Umbilical cord (tissue), 2 donors: ENCODE measurements around the gene PLSCR1. TPM values are rescaled to one million over a fixed set of nuclear protein-coding genes. Genes with fewer than 3 reads are reported as not detected.
"Not testable (repeated sequence)": the region's sequence is repeated elsewhere in the genome, so short reads cannot be mapped to it uniquely, and the experiment has no call there.

Experiments
- DNase-seq: peaks from one replicate; pipeline ENCODE4 v3.0.0-alpha.2; 2015; ENCODE audit warnings: low spot score
- total RNA-seq: library from RNA; depleted of rRNA; stranded (reverse); fragments of >200 nt; gene quantifications from one replicate; pipeline ENCODE4 v1.2.3, GENCODE V29; 2014; ENCODE audit warnings: low replicate concordance; ENCODE audit not compliant: insufficient read depth

Gene PLSCR1
- total RNA-seq, 1 donor from 2014 or later = 42.4 TPM

- no peak for DNase-seq
Measured at GRCh38 chr3:146550070-146550615, 5.7 kb upstream of the PLSCR1 start.

- no peak for DNase-seq
Measured at GRCh38 chr3:146547235-146547835, 2.9 kb upstream of the PLSCR1 start.

- DNase-seq = no peak
Measured at GRCh38 chr3:146546366-146546965, 2.1 kb upstream of the PLSCR1 start.

DNA sequence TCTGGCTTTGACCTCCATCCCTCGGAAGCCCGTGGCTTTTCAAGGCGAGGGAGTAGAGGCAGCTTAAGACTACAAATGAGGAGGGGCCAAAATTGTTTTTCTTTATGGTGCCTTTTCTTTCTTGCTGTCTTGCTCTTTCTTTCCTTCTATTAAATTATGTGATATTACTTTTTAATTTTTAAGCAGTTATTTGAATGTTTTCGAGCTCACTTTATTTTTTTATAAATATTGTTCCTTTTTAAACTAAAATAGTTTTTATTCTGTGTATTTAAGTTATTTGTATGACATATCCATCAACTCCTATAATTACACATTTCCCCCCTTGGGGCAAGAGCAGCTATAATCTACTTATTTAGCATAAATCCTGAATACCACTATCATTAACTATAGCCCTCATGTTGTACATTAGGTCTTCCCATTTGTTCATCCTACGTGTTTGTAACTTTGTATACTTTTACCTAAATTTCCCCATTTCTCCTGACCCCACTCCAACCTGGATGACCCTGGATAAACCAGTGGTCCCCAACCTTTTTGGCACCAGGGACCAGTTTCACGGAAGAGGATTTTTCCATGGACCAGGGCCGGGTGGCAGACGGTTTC lies 622 bp upstream of the PLSCR1 start:
- DNase-seq = no peak

- DNase-seq = peak; percentile 69
Measured at GRCh38 chr3:146543461-146544001, 876 bp downstream of the PLSCR1 start.

- DNase-seq = no peak
Measured at GRCh38 chr3:146542978-146543377, 1.4 kb downstream of the PLSCR1 start.

GRCh38 chr3:146542179-146542578 lies 2.2 kb downstream of the PLSCR1 start:
- DNase-seq = no peak

DNA sequence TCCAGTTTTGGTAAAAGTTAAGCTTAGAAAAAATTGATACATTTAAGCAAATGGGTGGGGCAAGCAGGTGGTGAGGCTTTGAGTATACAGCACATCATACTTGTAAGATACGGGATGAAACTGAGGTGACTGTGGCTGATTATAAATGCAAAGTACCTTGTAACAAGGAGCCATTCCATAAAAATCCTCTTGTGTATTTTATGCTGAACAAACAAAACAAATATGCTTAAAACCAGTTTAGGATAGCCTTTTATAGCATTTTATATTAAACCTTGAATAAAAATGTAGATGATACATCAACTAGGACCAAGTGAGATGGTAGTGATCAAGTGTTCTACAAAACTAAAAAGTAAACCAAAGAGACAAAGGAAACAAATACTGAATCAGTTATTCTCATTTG lies 3.4 kb downstream of the PLSCR1 start:
- no peak for DNase-seq

- no peak for DNase-seq
Measured at GRCh38 chr3:146540236-146540635, 4.2 kb downstream of the PLSCR1 start.

- DNase-seq = no peak
Measured at GRCh38 chr3:146539315-146539714, 5.1 kb downstream of the PLSCR1 start.

DNA sequence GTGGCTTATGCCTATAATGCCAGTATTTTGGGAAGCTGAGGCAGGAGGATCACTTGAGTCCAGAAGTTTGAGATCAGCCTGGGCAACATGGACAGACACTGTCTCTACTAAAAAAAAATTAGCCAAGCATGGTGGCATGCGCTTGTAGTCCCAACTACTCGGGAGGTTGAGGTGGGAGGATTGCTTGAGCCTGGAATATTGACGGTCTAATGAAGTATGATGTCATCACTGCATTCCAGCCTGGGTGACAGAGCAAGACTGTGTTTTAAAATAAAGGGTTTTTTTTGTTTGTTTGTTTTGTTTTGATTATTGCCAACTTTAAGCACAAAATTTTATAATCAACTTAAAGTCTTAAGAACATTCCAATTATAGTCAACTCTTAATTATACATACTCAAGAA lies 6.8 kb downstream of the PLSCR1 start:
- no peak for DNase-seq

DNA sequence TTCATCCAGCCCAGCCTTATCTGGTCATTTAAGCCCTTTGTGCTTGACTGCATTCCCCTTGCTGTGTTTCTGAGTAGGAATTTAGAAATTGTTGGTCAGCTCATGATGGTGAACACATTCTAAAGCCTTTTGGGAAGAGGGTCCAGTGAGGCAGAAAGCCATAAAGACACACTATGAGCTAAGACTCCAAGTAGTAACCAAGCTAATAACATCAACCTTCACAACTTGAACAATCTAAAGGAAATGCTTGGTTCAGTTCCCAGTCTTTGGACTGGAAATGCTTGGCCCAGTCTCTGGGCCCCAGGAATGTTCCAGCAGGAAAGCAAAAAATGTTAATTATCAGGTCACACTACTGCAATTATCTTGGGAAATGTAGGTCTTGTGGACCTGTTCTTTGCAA lies 7.7 kb downstream of the PLSCR1 start:
- DNase-seq = no peak

DNA sequence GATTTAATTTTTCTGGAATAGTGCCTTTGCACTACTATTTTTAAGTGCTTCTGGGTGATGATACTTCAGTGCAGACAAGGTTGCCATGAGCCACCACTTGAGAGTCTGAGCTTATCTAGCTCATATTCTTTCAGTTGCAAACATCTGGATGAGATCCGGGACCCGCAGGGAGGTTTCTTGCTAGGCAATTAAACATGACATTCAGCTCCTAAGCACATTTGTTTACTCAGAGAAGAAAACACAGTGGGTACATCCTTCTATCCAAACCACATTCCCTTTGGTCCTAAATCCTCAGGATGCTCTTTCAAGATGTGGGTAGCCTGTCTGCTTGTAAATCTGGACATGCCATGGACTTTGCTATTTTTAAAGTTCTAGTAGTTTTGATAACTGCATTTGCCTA lies 12.0 kb downstream of the PLSCR1 start:
- DNase-seq = no peak

- DNase-seq = no peak
Measured at GRCh38 chr3:146530609-146531008, 13.8 kb downstream of the PLSCR1 start.

DNA sequence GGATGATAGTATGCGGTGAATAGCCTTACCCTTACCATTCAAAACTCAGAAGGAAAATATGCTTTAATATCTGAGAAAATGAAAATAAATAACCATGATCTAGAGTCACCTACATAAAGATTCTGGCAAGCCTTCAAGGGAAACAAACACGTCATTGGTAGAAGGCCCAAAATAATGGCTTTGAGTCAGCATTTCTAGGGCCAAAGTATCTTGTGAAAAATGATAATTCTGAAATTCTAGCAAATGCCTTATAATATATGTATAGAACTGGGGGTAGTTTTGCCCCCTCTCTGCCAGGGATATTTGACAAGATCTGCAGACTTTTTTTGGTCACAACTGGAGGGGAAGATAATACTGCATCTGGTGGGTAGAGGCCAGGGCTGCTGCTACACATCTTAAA lies 15.4 kb downstream of the PLSCR1 start:
- DNase-seq = no peak

GRCh38 chr3:146524961-146525360 lies 19.4 kb downstream of the PLSCR1 start:
- DNase-seq = no peak

DNA sequence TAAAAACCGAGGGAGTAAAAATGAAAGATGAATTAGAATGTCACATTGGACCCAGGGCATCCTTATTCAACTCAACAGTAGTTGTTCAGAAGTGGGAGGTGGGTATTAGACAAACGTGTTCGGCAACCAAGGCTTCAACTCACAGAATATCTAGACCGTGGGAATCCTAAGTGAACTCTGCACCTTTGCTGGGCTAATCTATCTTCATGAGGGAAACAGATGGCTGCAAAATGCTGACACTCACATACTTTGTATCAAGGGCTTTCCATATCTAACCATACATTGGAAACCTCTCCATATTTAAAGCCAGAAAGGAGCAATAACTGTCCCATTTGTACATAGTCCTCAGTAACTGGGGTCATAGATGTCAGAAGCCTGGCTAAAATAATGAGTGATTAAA lies 20.9 kb downstream of the PLSCR1 start:
- DNase-seq = no peak

GRCh38 chr3:146522174-146523158 lies 21.9 kb downstream of the PLSCR1 start:
- DNase-seq = not testable (repeated sequence)

DNA sequence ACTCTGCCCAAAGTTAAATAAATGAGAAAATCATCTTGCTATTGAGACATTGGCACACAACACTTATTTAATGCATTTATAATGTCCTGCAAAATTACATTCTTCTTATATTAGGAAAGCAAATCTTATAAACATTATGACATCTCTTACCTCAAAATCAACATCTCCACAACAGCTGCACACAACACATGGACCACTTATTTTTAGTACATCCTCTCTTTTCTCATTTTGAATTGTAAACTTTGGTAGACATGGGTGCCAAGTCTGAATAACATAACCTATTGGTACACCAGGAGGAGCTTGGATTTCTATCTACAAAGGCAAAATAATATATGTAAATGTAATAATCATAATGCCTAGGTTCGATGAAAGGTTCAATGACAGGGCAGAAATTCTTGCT lies 23.0 kb downstream of the PLSCR1 start:
- DNase-seq = no peak

DNA sequence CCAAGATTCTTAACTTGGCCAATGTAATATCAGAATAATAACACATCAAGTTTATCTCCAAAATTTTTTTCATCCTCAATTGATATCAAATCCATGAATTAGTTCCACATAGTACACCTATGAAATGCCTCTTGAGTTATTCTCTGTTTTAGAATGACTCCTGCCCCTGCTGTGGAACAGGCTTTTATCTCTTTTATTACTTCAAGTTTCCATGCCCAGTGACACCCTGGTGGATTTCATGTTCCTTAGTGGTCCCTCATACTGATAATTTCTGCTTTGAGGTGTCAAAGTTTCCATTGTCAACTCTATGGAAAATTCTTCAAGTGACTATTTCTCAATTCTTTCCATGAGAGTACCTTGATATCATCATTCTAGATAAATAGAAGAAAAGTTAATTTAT lies 24.6 kb downstream of the PLSCR1 start:
- no peak for DNase-seq

GRCh38 chr3:146517684-146518435 lies 26.5 kb downstream of the PLSCR1 start:
- no peak for DNase-seq
